HepG2 (cell line): Measurements from ENCODE around the gene KIF25.

Source experiments
- ASH2L ChIP-seq: fragments of 300-600, 200-600 bp; sonication (generic); IDR thresholded peaks from 2 replicates; pipeline ENCODE4 v1.7.0; 2017; ENCODE audit warnings: low read depth, mild to moderate bottlenecking, moderate library complexity, mixed read lengths, low read length; ENCODE audit not compliant: insufficient read length
- CTCF ChIP-seq: sonication (generic); formaldehyde crosslinking; IDR thresholded peaks from 2 replicates; pipeline ENCODE4 v1.5.0; 2020; ENCODE audit warnings: mild to moderate bottlenecking, missing genetic modification reagents, moderate library complexity
- GTF2F1 ChIP-seq: fragments of 150-350 bp; IDR thresholded peaks from 2 replicates; pipeline ENCODE4 v1.6.1; 2014; ENCODE audit warnings: low read length
- IRF1 ChIP-seq: sonication (generic); formaldehyde crosslinking; IDR thresholded peaks from 2 replicates; pipeline ENCODE4 v1.4.0; 2020; ENCODE audit warnings: low read depth, mild to moderate bottlenecking, missing genetic modification reagents
- MYNN ChIP-seq: sonication (generic); formaldehyde crosslinking; IDR thresholded peaks from 2 replicates; pipeline ENCODE4 v1.4.0; 2020; ENCODE audit warnings: mild to moderate bottlenecking, low read depth, missing genetic modification reagents
- PRDM15 ChIP-seq: sonication (generic); formaldehyde crosslinking; IDR thresholded peaks from 2 replicates; pipeline ENCODE4 v1.4.0; 2020; ENCODE audit warnings: missing genetic modification reagents
- RELA ChIP-seq: sonication (generic); formaldehyde crosslinking; IDR thresholded peaks from 2 replicates; pipeline ENCODE4 v1.4.0; 2020; ENCODE audit warnings: missing genetic modification reagents
- ZFP1 ChIP-seq: IDR thresholded peaks from 2 replicates; pipeline ENCODE4 v1.6.1; 2016
- ZNF737 ChIP-seq: sonication (generic); formaldehyde crosslinking; IDR thresholded peaks from 2 replicates; pipeline ENCODE4 v1.5.0; 2020; ENCODE audit warnings: missing genetic modification reagents, mild to moderate bottlenecking, borderline replicate concordance
- ZNF75D ChIP-seq: sonication (generic); formaldehyde crosslinking; IDR thresholded peaks from 2 replicates; pipeline ENCODE4 v1.8.1; 2023; ENCODE audit warnings: missing genetic modification reagents, mild to moderate bottlenecking, borderline replicate concordance

- no peak for TF ChIP-seq CTCF (CRISPR knock-in tag)
- TF ChIP-seq PRDM15 (CRISPR knock-in tag): no peak
- no peak for TF ChIP-seq ZNF75D (CRISPR knock-in tag)
- no peak for TF ChIP-seq GTF2F1
- TF ChIP-seq IRF1 (CRISPR knock-in tag): no peak
- TF ChIP-seq ASH2L: no peak
- no peak for TF ChIP-seq ZFP1 (CRISPR knock-in tag)
- TF ChIP-seq RELA: no peak
- no peak for TF ChIP-seq MYNN (CRISPR knock-in tag)
- TF ChIP-seq ZNF737 (CRISPR knock-in tag): no peak
These were observed 89.1 kb downstream of the KIF25 start for GRCh38 chr6:168086616-168087015.
